ENCODE measurements around the gene NECTIN1.

GRCh38 chr11:119728211-119728626 lies 781 bp downstream of the NECTIN1 start:
- TF ChIP-seq SIN3A (IDR thresholded peaks at IDR 0.05; ENCODE audit: borderline replicate concordance, low read depth, low read length) (no peak), ZMYM4 (CRISPR knock-in tag; IDR thresholded peaks at IDR 0.05) (no peak), USF2 (IDR thresholded peaks at IDR 0.05; ENCODE audit: low read depth, low read length) (no peak), USF2 (CRISPR knock-in tag; IDR thresholded peaks at IDR 0.05; ENCODE audit: borderline replicate concordance) (no peak), MAZ (IDR thresholded peaks at IDR 0.05; ENCODE audit: borderline replicate concordance, low read depth, low read length) (no peak), MAZ (CRISPR knock-in tag; IDR thresholded peaks at IDR 0.05; ENCODE audit: low read depth) (no peak), CTCF (CRISPR knock-in tag; IDR thresholded peaks at IDR 0.05) (no peak), CREM (IDR thresholded peaks at IDR 0.05) (no peak), CREM (CRISPR knock-in tag; IDR thresholded peaks at IDR 0.05) (no peak), FOXA1 (IDR thresholded peaks at IDR 0.05) (no peak), FOXA1 (CRISPR knock-in tag; IDR thresholded peaks at IDR 0.05) (no peak), SRSF4 (IDR thresholded peaks at IDR 0.05; ENCODE audit: low read depth, low read length, poor library complexity, severe bottlenecking) (no peak), PHB2 (IDR thresholded peaks at IDR 0.05; ENCODE audit: partially characterized antibody) (no peak), SCMH1 (CRISPR knock-in tag; IDR thresholded peaks at IDR 0.05; ENCODE audit: borderline replicate concordance) (no peak)

All from HepG2 (cell line).